GM12864 (cell line): ENCODE measurements around the gene ATXN3.
"Not testable (repeated sequence)": the region's sequence is repeated elsewhere in the genome, so short reads cannot be mapped to it uniquely, and the experiment has no call there.

Source experiments
- DNase-seq: peaks from one replicate; pipeline ENCODE4 v3.0.0-alpha.2; 2011; ENCODE audit warnings: low read depth
- H3K4me3 ChIP-seq: 2 replicates; pipeline ENCODE4 v1.5.1; 2011; ENCODE audit warnings: mild to moderate bottlenecking, low read depth, low read length, control low read depth
- TF ChIP-seq, protein P1 (sequence below): IDR thresholded peaks from 2 replicates; pipeline ENCODE4 v1.5.1; 2011; ENCODE audit warnings: low read depth, mild to moderate bottlenecking, moderate library complexity, low read length, control low read depth, inconsistent platforms; ENCODE audit errors: missing control alignments

ATXN3 gene

DNA sequence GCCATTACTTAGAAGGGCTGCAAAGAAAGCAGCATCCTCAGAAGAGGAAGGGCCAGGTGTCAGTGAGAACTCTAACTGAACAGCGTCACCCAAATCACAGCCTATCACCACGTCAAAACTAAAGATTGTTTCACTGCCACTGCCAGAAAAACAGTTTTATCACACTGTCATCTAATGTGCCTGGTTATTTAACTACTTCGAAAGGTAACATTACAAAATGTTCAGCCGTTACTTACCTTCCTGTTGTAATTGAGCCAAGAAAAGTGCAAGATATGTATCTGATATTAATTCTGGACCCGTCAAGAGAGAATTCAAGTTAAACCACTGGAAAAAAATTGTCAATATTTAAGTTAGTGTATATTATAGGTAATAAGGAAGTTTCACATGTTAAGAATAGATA is 17.9 kb downstream of the ATXN3 start:
- DNase-seq = no peak
- TF ChIP-seq, protein P1, sequence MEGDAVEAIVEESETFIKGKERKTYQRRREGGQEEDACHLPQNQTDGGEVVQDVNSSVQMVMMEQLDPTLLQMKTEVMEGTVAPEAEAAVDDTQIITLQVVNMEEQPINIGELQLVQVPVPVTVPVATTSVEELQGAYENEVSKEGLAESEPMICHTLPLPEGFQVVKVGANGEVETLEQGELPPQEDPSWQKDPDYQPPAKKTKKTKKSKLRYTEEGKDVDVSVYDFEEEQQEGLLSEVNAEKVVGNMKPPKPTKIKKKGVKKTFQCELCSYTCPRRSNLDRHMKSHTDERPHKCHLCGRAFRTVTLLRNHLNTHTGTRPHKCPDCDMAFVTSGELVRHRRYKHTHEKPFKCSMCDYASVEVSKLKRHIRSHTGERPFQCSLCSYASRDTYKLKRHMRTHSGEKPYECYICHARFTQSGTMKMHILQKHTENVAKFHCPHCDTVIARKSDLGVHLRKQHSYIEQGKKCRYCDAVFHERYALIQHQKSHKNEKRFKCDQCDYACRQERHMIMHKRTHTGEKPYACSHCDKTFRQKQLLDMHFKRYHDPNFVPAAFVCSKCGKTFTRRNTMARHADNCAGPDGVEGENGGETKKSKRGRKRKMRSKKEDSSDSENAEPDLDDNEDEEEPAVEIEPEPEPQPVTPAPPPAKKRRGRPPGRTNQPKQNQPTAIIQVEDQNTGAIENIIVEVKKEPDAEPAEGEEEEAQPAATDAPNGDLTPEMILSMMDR = no peak
- H3K4me3 ChIP-seq = no peak overlapping the region

DNA sequence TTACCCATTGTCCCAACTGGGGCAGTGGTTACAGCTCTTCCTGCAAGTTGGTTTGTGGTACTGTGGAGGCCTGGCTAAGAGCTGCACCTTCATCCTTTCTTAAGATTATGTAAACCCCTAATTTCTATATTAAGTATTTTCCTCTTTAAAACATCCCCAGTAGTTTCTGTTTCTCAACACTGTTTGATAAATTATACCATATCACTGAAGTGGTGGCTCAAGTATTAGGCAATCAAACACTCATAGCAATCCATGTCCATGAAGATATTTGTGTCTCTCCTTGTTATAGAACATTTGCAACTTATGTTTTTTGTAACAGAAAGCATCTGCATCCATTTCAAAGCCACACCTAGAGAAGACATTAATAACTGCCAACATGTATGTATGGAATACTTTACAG is 31.8 kb downstream of the ATXN3 start:
- H3K4me3 ChIP-seq = no peak overlapping the region
- DNase-seq = no peak
- TF ChIP-seq, protein P1 = no peak

DNA sequence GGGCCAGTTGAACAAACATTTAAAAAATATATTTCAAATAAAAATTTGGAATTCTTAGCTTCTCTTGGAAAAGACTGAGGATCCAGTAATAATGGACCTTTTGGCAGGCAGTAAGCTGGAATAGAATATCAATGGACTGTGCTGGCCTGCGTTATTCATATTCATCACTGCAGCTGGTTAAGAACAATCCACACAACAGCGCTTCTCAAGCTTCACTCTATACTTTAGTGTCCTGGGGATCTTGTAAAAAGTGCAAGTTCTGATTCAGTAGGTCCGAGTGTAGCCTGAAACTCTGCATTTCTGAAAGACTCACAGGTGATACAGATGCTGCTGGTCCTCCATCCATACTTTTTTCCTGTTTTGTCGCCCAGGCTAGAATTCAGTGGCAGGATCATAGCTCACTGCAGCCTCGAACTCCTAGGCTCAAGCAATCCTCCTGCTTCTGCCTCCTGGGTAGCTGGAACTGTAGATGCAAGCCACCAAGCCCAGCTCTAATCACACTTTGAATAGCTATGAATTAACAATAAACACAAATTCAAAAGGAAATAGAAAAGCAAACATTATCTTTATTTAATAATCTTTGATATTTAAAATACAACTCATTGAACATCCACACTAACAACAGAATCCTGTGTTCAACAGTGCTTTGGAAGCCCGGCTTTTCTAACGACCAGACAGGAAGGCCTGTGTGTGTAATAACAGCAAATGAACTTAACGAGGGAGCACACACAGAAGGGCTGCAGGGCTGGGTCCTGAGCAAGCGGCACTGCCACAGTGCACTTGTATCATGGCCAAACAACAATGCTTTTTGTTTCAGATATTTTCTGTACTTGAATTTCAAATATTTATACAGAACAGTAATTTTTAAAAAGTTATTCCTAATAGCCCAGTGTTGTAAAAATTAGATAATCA is 48.1 kb downstream of the ATXN3 start:
- TF ChIP-seq, protein P1 = no peak
- DNase-seq = no peak
- no peak overlapping the region for H3K4me3 ChIP-seq

DNA sequence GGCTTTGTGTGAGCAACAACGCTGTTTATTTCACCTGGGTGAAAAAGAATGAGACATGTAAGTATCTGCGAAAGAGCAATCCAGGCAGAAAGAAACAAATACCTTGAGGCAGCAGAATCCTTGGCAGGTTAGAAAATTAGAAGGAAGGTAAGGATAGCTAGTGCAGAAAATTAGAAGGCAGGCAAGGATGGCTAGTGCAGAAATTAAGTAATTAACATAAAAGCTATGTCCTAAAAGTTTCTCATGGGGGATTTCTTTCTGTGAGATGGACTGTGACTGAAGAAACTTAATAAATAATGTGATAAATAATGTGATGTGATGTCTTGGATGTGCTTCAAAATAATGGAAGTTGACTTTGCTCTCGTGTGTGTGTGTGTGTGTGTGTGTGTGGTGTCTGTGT is 56.6 kb downstream of the ATXN3 start:
- TF ChIP-seq, protein P1 = no peak
- DNase-seq = no peak
- H3K4me3 ChIP-seq = no peak overlapping the region

DNA sequence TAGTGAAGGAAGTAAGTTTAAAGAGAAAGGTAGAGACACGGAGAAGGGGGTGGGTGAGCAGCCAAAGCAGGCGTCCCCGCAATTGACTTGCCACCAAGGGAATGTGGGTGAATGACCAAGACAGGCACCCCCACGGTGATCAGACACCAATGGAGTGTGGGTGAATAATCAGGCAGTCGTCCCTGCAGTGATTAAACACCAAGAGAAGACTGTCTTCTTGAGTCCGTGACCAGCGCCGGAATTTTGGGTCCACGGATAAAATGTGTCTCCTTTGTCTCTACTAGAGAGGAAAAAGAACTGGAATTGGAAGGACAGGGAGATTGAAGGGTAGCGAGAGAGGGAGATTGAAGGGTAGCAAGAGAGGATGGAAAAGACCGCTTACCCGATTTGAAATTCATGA is 57.2 kb downstream of the ATXN3 start:
- not testable (repeated sequence) for DNase-seq, H3K4me3 ChIP-seq

DNA sequence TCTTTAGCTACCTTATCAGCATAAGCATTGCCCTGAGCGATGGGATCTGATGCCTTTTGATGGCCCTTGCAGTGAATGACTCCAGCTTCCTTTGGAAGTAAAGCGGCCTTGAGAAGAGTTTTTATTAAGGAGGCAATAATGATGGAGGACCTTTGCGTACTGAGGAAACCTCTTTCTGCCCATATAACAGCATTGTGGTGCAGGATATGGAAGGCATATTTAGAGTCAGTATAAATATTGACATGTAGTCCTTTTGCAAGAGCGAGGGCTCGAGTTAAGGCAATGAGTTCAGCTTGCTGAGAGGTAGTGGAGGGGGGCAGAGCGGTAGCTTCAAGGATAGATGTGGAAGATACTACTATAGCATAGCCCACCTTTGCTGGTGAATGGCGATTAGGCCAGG is 60.5 kb downstream of the ATXN3 start:
- H3K4me3 ChIP-seq, DNase-seq: not testable (repeated sequence)

DNA sequence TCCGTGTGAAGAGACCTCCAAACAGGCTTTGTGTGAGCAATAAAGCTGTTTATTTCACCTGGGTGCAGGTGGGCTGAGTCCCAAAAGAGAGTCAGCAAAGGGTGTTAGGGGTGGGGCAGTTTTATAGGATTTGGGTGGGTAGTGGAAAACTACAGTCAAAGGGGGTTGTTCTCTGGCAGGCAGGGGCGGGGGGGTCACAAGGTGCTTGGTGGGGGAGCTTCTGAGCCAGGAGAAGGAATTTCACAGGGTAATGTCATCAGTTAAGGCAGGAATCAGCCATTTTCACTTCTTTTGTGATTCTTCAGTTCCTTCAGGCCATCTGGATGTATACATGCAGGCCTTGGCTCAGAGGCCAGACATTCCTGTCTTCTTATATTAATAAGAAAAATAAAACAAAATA is 64.6 kb downstream of the ATXN3 start:
- DNase-seq, H3K4me3 ChIP-seq: not testable (repeated sequence)

DNA sequence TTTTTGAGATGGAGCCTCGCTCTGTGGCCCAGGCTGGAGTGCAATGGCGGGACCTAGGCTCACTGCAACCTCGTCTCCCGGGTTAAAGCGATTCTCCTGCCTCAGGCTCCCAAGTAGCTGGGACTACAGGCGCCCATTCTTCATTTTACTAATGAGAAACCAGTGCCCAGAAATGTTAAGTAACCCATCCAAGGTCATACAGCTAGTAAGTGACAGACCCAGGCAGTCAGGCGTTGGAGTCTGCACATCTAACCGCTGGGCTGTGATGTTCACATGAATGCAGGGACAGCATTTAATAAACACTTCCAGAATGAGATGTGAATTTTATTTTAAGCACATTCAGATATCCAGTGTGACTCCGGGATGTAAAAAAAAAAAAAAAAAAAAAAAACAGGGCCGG is 65.2 kb downstream of the ATXN3 start:
- DNase-seq = no peak
- TF ChIP-seq, protein P1 = no peak
- peak overlapping the region; percentile 98 for H3K4me3 ChIP-seq
